Glutamatergic neuron (in vitro differentiated cells): ENCODE measurements around the gene BCL7C. TPM values are rescaled to one million over a fixed set of nuclear protein-coding genes. Genes with fewer than 3 reads are reported as not detected.

Source experiments
- DNase-seq: peaks from one replicate; pipeline ENCODE4 v3.0.0; 2022
- H3K27ac Mint-ChIP-seq: one replicate; pipeline ENCODE4 v1.8.0; 2020; ENCODE audit warnings: mild to moderate bottlenecking, mixed read lengths, inconsistent platforms; ENCODE audit not compliant: unreplicated experiment
- H3K27me3 Mint-ChIP-seq: one replicate; pipeline ENCODE4 v1.8.0; 2020; ENCODE audit warnings: mild to moderate bottlenecking, moderate library complexity, mixed read lengths, inconsistent platforms; ENCODE audit not compliant: unreplicated experiment
- H3K36me3 Mint-ChIP-seq: one replicate; pipeline ENCODE4 v1.8.0; 2020; ENCODE audit warnings: mild to moderate bottlenecking, mixed read lengths, inconsistent platforms; ENCODE audit not compliant: unreplicated experiment
- H3K4me1 Mint-ChIP-seq: one replicate; pipeline ENCODE4 v1.8.0; 2020; ENCODE audit warnings: mild to moderate bottlenecking, low read depth, mixed read lengths, inconsistent platforms; ENCODE audit not compliant: unreplicated experiment
- H3K4me3 Mint-ChIP-seq: one replicate; pipeline ENCODE4 v1.8.0; 2020; ENCODE audit warnings: mild to moderate bottlenecking, mixed read lengths, inconsistent platforms; ENCODE audit not compliant: unreplicated experiment
- H3K9me3 Mint-ChIP-seq: one replicate; pipeline ENCODE4 v1.8.0; 2020; ENCODE audit warnings: mild to moderate bottlenecking, moderate library complexity, mixed read lengths, inconsistent platforms; ENCODE audit not compliant: unreplicated experiment
- CTCF ChIP-seq: fragments of 200-600 bp; sonication (generic); IDR thresholded peaks from one replicate; pipeline ENCODE4 v1.5.0; 2021; ENCODE audit not compliant: partially characterized antibody, unreplicated experiment
- total RNA-seq: library from RNA; stranded (reverse); fragmentation: NEBNext Ultra II Directional; extraction: Animal tissue kit (Norgen Biotek cat#: 25700); gene quantifications from one replicate; pipeline ENCODE4 v1.2.1, GENCODE V29; 2021; ENCODE audit not compliant: unreplicated experiment

BCL7C gene
- total RNA-seq, 1 donor from 2014 or later, result 24.0 TPM

GRCh38 chr16:30934827-30935557 is 41.1 kb upstream of the BCL7C start:
- peak; percentile 49 for TF ChIP-seq CTCF
- DNase-seq, result peak; percentile 76
- H3K4me3 Mint-ChIP-seq, result peak overlapping the region; percentile 22
- peaks cover 8% of the 10 kb centered on the region for H3K27me3 Mint-ChIP-seq
- peak overlapping the region; percentile 36 for H3K27ac Mint-ChIP-seq
- no peaks in the 10 kb centered on the region for H3K4me1 Mint-ChIP-seq
- H3K9me3 Mint-ChIP-seq, result peaks cover 11% of the 10 kb centered on the region
- peaks cover 11% of the 10 kb centered on the region for H3K36me3 Mint-ChIP-seq

- no peak for DNase-seq
- H3K27ac Mint-ChIP-seq, result no peak overlapping the region
- no peak for TF ChIP-seq CTCF
- H3K4me1 Mint-ChIP-seq, result peaks cover 7% of the 10 kb centered on the region
- peaks cover 6% of the 10 kb centered on the region for H3K36me3 Mint-ChIP-seq
- H3K4me3 Mint-ChIP-seq, result no peak overlapping the region
- peaks cover 7% of the 10 kb centered on the region for H3K9me3 Mint-ChIP-seq
- peaks cover 10% of the 10 kb centered on the region for H3K27me3 Mint-ChIP-seq
Observed at GRCh38 chr16:30931068-30931650, 37.3 kb upstream of the BCL7C start.

- no peak for TF ChIP-seq CTCF
- Mint-ChIP-seq H3K4me3 (no peak overlapping the region), H3K36me3 (peaks cover 6% of the 10 kb centered on the region), H3K27me3 (peaks cover 5% of the 10 kb centered on the region), H3K9me3 (peaks cover 5% of the 10 kb centered on the region), H3K4me1 (peaks cover 10% of the 10 kb centered on the region), H3K27ac (no peak overlapping the region)
- DNase-seq, result no peak
Observed at GRCh38 chr16:30930160-30930571, 36.3 kb upstream of the BCL7C start.

- no peak for DNase-seq
- Mint-ChIP-seq H3K9me3 (peaks cover 9% of the 10 kb centered on the region), H3K27me3 (peaks cover 10% of the 10 kb centered on the region), H3K4me3 (no peak overlapping the region), H3K36me3 (no peaks in the 10 kb centered on the region), H3K27ac (no peak overlapping the region), H3K4me1 (peaks cover 10% of the 10 kb centered on the region)
- TF ChIP-seq CTCF, result no peak
Observed at GRCh38 chr16:30929167-30929566, 35.3 kb upstream of the BCL7C start.

- peaks cover 10% of the 10 kb centered on the region for H3K27me3 Mint-ChIP-seq
- peaks cover 10% of the 10 kb centered on the region for H3K4me1 Mint-ChIP-seq
- no peaks in the 10 kb centered on the region for H3K36me3 Mint-ChIP-seq
- no peak overlapping the region for H3K4me3 Mint-ChIP-seq
- no peak for TF ChIP-seq CTCF
- DNase-seq, result no peak
- peaks cover 9% of the 10 kb centered on the region for H3K9me3 Mint-ChIP-seq
- no peak overlapping the region for H3K27ac Mint-ChIP-seq
Observed at GRCh38 chr16:30928390-30928789, 34.5 kb upstream of the BCL7C start.
